Measurements from ENCODE around the gene MEOX1.
"Not testable (repeated sequence)": the region's sequence is repeated elsewhere in the genome, so short reads cannot be mapped to it uniquely, and the experiment has no call there.

The MEOX1 gene

GRCh38 chr17:43603321-43603720, 58.4 kb downstream of the MEOX1 start:
- no peak overlapping the region for H3K4me3 ChIP-seq (ENCODE audit: low read depth, low read length)
- H3K4me1 ChIP-seq (ENCODE audit: control insufficient read depth, insufficient read depth, low read length) = peaks cover 14% of the 10 kb centered on the region; the same call in 1 of the 2 replicates
- H3K9ac ChIP-seq (ENCODE audit: low read length) = no peak overlapping the region
- H3K27ac ChIP-seq (ENCODE audit: low read depth, low read length) = no peak overlapping the region
- H3K9me3 ChIP-seq (ENCODE audit: control insufficient read depth, insufficient read depth, low read depth, low read length) = peaks cover 8% of the 10 kb centered on the region
- no peaks in the 10 kb centered on the region for H3K36me3 ChIP-seq (ENCODE audit: control insufficient read depth, insufficient read depth, low read length)
- H3K27me3 ChIP-seq (ENCODE audit: control insufficient read depth, insufficient read depth, low read length) = no peaks in the 10 kb centered on the region

DNA sequence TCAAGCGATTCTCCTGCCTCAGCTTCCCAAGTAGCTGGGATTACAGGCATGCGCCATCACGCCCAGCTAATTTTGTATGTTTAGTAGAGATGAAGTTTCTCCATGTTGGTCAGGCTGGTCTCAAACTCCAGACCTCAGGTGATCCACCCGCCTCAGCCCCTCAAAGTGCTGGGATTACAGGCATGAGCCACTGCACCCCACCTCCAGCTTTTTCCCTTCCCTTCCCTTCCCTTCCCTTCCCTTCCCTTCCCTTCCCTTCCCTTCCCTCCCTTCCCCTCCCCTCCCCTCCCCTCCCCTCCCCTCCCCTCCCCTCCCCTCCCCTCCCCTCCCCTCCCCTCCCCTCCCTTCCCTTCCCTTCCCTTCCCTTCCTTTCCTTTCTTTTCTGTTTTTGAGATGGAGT, 59.2 kb downstream of the MEOX1 start:
- not testable (repeated sequence) for H3K4me3 ChIP-seq (ENCODE audit: low read depth, low read length); H3K9ac ChIP-seq (ENCODE audit: low read length); H3K9me3 ChIP-seq (ENCODE audit: control insufficient read depth, insufficient read depth, low read depth, low read length); H3K27me3 ChIP-seq (ENCODE audit: control insufficient read depth, insufficient read depth, low read length); H3K36me3 ChIP-seq (ENCODE audit: control insufficient read depth, insufficient read depth, low read length); H3K27ac ChIP-seq (ENCODE audit: low read depth, low read length)
- H3K4me1 ChIP-seq (ENCODE audit: control insufficient read depth, insufficient read depth, low read length) = peaks cover 17% of the 10 kb centered on the region; the same call in 1 of the 2 replicates

GRCh38 chr17:43601280-43602039, 60.3 kb downstream of the MEOX1 start:
- no peaks in the 10 kb centered on the region for H3K36me3 ChIP-seq (ENCODE audit: control insufficient read depth, insufficient read depth, low read length)

GRCh38 chr17:43599835-43600234, 61.9 kb downstream of the MEOX1 start:
- H3K9ac ChIP-seq (ENCODE audit: low read length) = no peak overlapping the region
- H3K36me3 ChIP-seq (ENCODE audit: control insufficient read depth, insufficient read depth, low read length) = no peaks in the 10 kb centered on the region
- no peaks in the 10 kb centered on the region for H3K27me3 ChIP-seq (ENCODE audit: control insufficient read depth, insufficient read depth, low read length)
- H3K9me3 ChIP-seq (ENCODE audit: control insufficient read depth, insufficient read depth, low read depth, low read length) = peaks cover 2% of the 10 kb centered on the region
- H3K4me3 ChIP-seq (ENCODE audit: low read depth, low read length) = no peak overlapping the region
- H3K4me1 ChIP-seq (ENCODE audit: control insufficient read depth, insufficient read depth, low read length) = peaks cover 17% of the 10 kb centered on the region; the same call in 1 of the 2 replicates
- no peak overlapping the region for H3K27ac ChIP-seq (ENCODE audit: low read depth, low read length)

More at GRCh38 chr17:43601280-43602039, 60.3 kb downstream of the MEOX1 start:
- no peak overlapping the region for H3K27ac ChIP-seq (ENCODE audit: low read depth, low read length)
- H3K27me3 ChIP-seq (ENCODE audit: control insufficient read depth, insufficient read depth, low read length) = no peaks in the 10 kb centered on the region
- peaks cover 8% of the 10 kb centered on the region for H3K9me3 ChIP-seq (ENCODE audit: control insufficient read depth, insufficient read depth, low read depth, low read length)
- peaks cover 17% of the 10 kb centered on the region; the same call in 1 of the 2 replicates for H3K4me1 ChIP-seq (ENCODE audit: control insufficient read depth, insufficient read depth, low read length)
- H3K9ac ChIP-seq (ENCODE audit: low read length) = no peak overlapping the region
- H3K4me3 ChIP-seq (ENCODE audit: low read depth, low read length) = no peak overlapping the region

DNA sequence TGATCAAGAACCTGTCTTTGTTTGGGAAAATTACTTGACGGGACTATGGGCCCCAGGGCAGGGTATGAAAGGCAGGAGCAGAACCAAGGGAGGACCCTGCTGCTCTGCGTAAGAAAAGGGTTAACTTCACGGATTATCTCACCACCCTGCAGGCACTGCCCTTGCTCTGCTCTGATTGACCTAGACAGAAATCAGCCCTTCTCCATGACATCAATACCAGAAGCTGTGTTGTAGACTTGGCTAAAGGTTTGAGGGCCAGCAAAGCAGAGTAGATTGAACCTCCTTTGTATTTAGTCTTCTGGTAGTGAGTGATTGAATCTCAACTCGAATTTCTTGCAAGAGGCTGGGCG, 62.7 kb downstream of the MEOX1 start:
- H3K36me3 ChIP-seq (ENCODE audit: control insufficient read depth, insufficient read depth, low read length) = no peaks in the 10 kb centered on the region
- no peak overlapping the region for H3K4me3 ChIP-seq (ENCODE audit: low read depth, low read length)
- no peaks in the 10 kb centered on the region for H3K27me3 ChIP-seq (ENCODE audit: control insufficient read depth, insufficient read depth, low read length)
- no peak overlapping the region for H3K27ac ChIP-seq (ENCODE audit: low read depth, low read length)
- H3K4me1 ChIP-seq (ENCODE audit: control insufficient read depth, insufficient read depth, low read length) = peaks cover 17% of the 10 kb centered on the region; the same call in 1 of the 2 replicates
- H3K9ac ChIP-seq (ENCODE audit: low read length) = no peak overlapping the region
- H3K9me3 ChIP-seq (ENCODE audit: control insufficient read depth, insufficient read depth, low read depth, low read length) = no peaks in the 10 kb centered on the region

GRCh38 chr17:43598357-43599045, 63.2 kb downstream of the MEOX1 start:
- no peaks in the 10 kb centered on the region for H3K36me3 ChIP-seq (ENCODE audit: control insufficient read depth, insufficient read depth, low read length)

GRCh38 chr17:43597624-43598356, 63.9 kb downstream of the MEOX1 start:
- H3K4me1 ChIP-seq (ENCODE audit: control insufficient read depth, insufficient read depth, low read length) = peaks cover 17% of the 10 kb centered on the region; the same call in 1 of the 2 replicates
- H3K9ac ChIP-seq (ENCODE audit: low read length) = no peak overlapping the region
- H3K27ac ChIP-seq (ENCODE audit: low read depth, low read length) = no peak overlapping the region
- no peak overlapping the region for H3K4me3 ChIP-seq (ENCODE audit: low read depth, low read length)
- H3K9me3 ChIP-seq (ENCODE audit: control insufficient read depth, insufficient read depth, low read depth, low read length) = no peaks in the 10 kb centered on the region
- no peaks in the 10 kb centered on the region for H3K36me3 ChIP-seq (ENCODE audit: control insufficient read depth, insufficient read depth, low read length)
- no peaks in the 10 kb centered on the region for H3K27me3 ChIP-seq (ENCODE audit: control insufficient read depth, insufficient read depth, low read length)

More at GRCh38 chr17:43598357-43599045, 63.2 kb downstream of the MEOX1 start:
- peaks cover 17% of the 10 kb centered on the region; the same call in 1 of the 2 replicates for H3K4me1 ChIP-seq (ENCODE audit: control insufficient read depth, insufficient read depth, low read length)
- H3K4me3 ChIP-seq (ENCODE audit: low read depth, low read length) = no peak overlapping the region
- no peak overlapping the region for H3K27ac ChIP-seq (ENCODE audit: low read depth, low read length)
- no peaks in the 10 kb centered on the region for H3K27me3 ChIP-seq (ENCODE audit: control insufficient read depth, insufficient read depth, low read length)
- no peak overlapping the region for H3K9ac ChIP-seq (ENCODE audit: low read length)
- H3K9me3 ChIP-seq (ENCODE audit: control insufficient read depth, insufficient read depth, low read depth, low read length) = no peaks in the 10 kb centered on the region

- H3K9me3 ChIP-seq (ENCODE audit: control insufficient read depth, insufficient read depth, low read depth, low read length) = no peaks in the 10 kb centered on the region
- H3K27me3 ChIP-seq (ENCODE audit: control insufficient read depth, insufficient read depth, low read length) = no peaks in the 10 kb centered on the region
- H3K4me3 ChIP-seq (ENCODE audit: low read depth, low read length) = no peak overlapping the region
- no peak overlapping the region for H3K9ac ChIP-seq (ENCODE audit: low read length)
- no peak overlapping the region for H3K27ac ChIP-seq (ENCODE audit: low read depth, low read length)
- H3K4me1 ChIP-seq (ENCODE audit: control insufficient read depth, insufficient read depth, low read length) = peaks cover 27% of the 10 kb centered on the region
- H3K36me3 ChIP-seq (ENCODE audit: control insufficient read depth, insufficient read depth, low read length) = no peaks in the 10 kb centered on the region
These were observed 66.3 kb downstream of the MEOX1 start for GRCh38 chr17:43595466-43595865.

DNA sequence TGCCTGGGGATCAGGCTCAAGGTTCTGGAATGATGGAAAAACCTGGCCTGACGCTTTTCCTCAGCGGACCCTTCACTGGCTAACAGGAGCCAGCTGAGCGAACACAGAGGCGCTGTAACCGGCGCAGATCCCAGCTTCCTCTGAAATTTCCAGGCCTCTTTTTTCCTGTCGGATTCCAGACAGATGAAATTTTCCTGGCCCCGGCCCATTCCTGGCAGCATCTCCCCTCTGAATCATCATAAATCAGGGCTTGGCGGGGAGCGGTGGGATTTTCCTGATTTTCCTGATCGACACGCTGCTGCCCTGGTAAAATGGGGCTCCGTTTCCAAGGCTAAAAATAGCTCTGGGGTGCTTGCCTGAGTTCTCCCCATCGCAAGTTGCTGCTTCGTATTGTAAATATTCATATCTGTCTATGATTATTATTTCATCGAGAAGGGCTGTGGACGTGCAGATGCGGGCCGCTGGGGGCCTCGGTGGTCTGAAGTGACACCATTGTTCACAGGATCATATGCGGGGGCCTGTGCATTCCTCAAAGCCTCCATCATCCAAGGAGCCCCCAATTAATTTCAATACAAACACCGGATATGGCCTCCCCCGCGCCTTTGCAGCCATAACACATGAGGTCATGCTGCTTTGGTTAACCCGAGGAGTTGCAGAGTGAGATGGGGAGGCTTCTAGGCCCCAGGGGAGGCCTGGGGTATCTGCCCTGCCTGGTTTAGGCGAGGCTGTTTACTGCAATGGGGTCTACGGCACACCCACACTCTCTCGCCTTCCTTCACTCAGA, 69.8 kb downstream of the MEOX1 start:
- H3K36me3 ChIP-seq (ENCODE audit: control insufficient read depth, insufficient read depth, low read length) = no peaks in the 10 kb centered on the region
- H3K27ac ChIP-seq (ENCODE audit: low read depth, low read length) = peak overlapping the region; percentile 44; the same call in 1 of the 2 replicates
- peaks cover 16% of the 10 kb centered on the region for H3K4me1 ChIP-seq (ENCODE audit: control insufficient read depth, insufficient read depth, low read length)
- H3K27me3 ChIP-seq (ENCODE audit: control insufficient read depth, insufficient read depth, low read length) = no peaks in the 10 kb centered on the region
- H3K4me3 ChIP-seq (ENCODE audit: low read depth, low read length) = no peak overlapping the region
- no peaks in the 10 kb centered on the region; the same call in 1 of the 2 replicates for H3K9me3 ChIP-seq (ENCODE audit: control insufficient read depth, insufficient read depth, low read depth, low read length)
- peak overlapping the region; percentile 28 for H3K9ac ChIP-seq (ENCODE audit: low read length)

DNA sequence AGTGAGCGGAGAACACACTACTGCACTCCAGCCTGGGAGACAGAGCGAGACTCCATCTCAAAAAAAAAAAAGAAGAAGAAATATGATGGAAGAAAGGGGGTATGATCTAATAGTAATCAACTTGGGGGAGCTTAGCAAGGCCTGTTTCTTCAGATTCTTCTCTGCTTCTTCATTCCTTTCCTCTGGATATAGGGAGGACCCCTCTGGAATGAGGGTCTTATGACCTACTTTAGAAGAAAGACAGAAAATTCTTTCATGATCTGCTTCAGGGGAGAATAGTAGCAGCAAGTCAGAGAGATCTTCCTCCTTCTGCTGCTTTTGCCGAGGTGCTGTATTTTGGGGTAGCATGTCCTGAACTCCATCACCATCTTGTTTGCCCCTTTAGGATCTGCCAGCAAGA, 70.7 kb downstream of the MEOX1 start:
- H3K4me3 ChIP-seq (ENCODE audit: low read depth, low read length) = no peak overlapping the region
- H3K9ac ChIP-seq (ENCODE audit: low read length) = no peak overlapping the region
- no peaks in the 10 kb centered on the region for H3K27me3 ChIP-seq (ENCODE audit: control insufficient read depth, insufficient read depth, low read length)
- no peaks in the 10 kb centered on the region; the same call in 1 of the 2 replicates for H3K9me3 ChIP-seq (ENCODE audit: control insufficient read depth, insufficient read depth, low read depth, low read length)
- H3K27ac ChIP-seq (ENCODE audit: low read depth, low read length) = peak overlapping the region; percentile 26; the same call in 1 of the 2 replicates
- peaks cover 16% of the 10 kb centered on the region for H3K4me1 ChIP-seq (ENCODE audit: control insufficient read depth, insufficient read depth, low read length)
- no peaks in the 10 kb centered on the region for H3K36me3 ChIP-seq (ENCODE audit: control insufficient read depth, insufficient read depth, low read length)

Measured in HUES6 (cell line).